ENCODE measurements around the gene PRODH2.

- no peak for TF ChIP-seq EZH2 (IDR thresholded peaks at IDR 0.05; ENCODE audit: borderline replicate concordance)
- TF ChIP-seq, protein P1, sequence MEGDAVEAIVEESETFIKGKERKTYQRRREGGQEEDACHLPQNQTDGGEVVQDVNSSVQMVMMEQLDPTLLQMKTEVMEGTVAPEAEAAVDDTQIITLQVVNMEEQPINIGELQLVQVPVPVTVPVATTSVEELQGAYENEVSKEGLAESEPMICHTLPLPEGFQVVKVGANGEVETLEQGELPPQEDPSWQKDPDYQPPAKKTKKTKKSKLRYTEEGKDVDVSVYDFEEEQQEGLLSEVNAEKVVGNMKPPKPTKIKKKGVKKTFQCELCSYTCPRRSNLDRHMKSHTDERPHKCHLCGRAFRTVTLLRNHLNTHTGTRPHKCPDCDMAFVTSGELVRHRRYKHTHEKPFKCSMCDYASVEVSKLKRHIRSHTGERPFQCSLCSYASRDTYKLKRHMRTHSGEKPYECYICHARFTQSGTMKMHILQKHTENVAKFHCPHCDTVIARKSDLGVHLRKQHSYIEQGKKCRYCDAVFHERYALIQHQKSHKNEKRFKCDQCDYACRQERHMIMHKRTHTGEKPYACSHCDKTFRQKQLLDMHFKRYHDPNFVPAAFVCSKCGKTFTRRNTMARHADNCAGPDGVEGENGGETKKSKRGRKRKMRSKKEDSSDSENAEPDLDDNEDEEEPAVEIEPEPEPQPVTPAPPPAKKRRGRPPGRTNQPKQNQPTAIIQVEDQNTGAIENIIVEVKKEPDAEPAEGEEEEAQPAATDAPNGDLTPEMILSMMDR (IDR thresholded peaks at IDR 0.05; ENCODE audit: poor library complexity) = no peak
Measured at GRCh38 chr19:35818445-35818844, 5.8 kb upstream of the PRODH2 start.

Data from hepatocyte (in vitro differentiated cells).